HepG2 (cell line): ENCODE measurements around the gene SLC25A11. TPM values are rescaled to one million over a fixed set of nuclear protein-coding genes. Genes with fewer than 3 reads are reported as not detected.

ENCODE experiments used
- ATAC-seq: fragments of 200-7000 bp; cut with Tn5 transposase; 3 replicates; pipeline ENCODE4 v1.9.1; 2020; ENCODE audit warnings: mild to moderate bottlenecking, moderate library complexity
- BruUV-seq: library from RNA; stranded (reverse); fragments of 400-500 nt; replicated peaks from 2 replicates; lab custom pipeline; 2021; lab: Mats Ljungman, UMichigan
- CTCF ChIA-PET: fragments of 300-600 bp; formaldehyde crosslinking; extraction: SDS; loops from one replicate; lab custom pipeline; 2021; ENCODE audit warnings: low total read pairs, inconsistent platforms, low intra/inter-chr PET ratio; lab: Yijun Ruan, JAX
- POLR2A ChIA-PET: fragments of 350-600 bp; sonication (Branson Sonifier 250); formaldehyde crosslinking; loops from one replicate; lab custom pipeline; 2020; ENCODE audit warnings: antibody characterized with exemption, inconsistent platforms; lab: Yijun Ruan, JAX
- DNase-seq: peaks from one replicate; pipeline ENCODE4 v3.0.0-alpha.2; 2015; ENCODE audit warnings: low spot score
- FAIRE-seq: peaks from 3 replicates; lab custom pipeline; 2011; peaks lifted over from hg19 to GRCh38; lab: Jason Lieb, UNC
- H2AFZ ChIP-seq: one replicate; pipeline ENCODE4 v1.6.1; 2011; ENCODE audit warnings: low read length, inconsistent platforms
- H3K27ac ChIP-seq: fragments of 300-600 bp; 3 replicates; pipeline ENCODE4 v1.8.0; 2011; ENCODE audit warnings: mixed run types, mild to moderate bottlenecking, mixed read lengths, low read length, inconsistent platforms; ENCODE audit not compliant: insufficient read depth; ENCODE audit errors: extremely low read length
- H3K27me3 ChIP-seq, 2 experiments: fragments of 200-600 bp in 1 of 2; 2 replicates in 1 of 2; 3 replicates in 1 of 2; pipeline versions ENCODE4 v1.6.0 to v1.8.0; 2011; ENCODE audit warnings: low read length in 2 of 2, mild to moderate bottlenecking in 2 of 2, moderate library complexity in 2 of 2, inconsistent platforms in 1 of 2; ENCODE audit not compliant: insufficient read depth in 2 of 2, control insufficient read depth in 1 of 2
- H3K36me3 ChIP-seq, 2 experiments: fragments of 200-600 bp in 1 of 2; replicated peaks in 1 of 2; 2 replicates in 1 of 2; 3 replicates in 1 of 2; pipeline versions ENCODE4 v1.5.1 to v1.8.0; 2011; ENCODE audit warnings: low read length in 2 of 2, inconsistent platforms in 1 of 2; ENCODE audit not compliant: insufficient read depth in 2 of 2, control insufficient read depth in 1 of 2
- H3K4me1 ChIP-seq: 2 replicates; pipeline ENCODE4 v1.5.1; 2012; ENCODE audit warnings: low read length, inconsistent platforms; ENCODE audit not compliant: insufficient read depth
- H3K4me2 ChIP-seq: 2 replicates; pipeline ENCODE4 v1.6.0; 2011; ENCODE audit warnings: low read depth, low read length, inconsistent platforms
- H3K4me3 ChIP-seq, 3 experiments: fragments of 200-600 bp in 1 of 3; sonication (generic), shearing (Covaris generic) in 1 of 3; replicated peaks in 1 of 3; 2 replicates each; pipeline ENCODE4 v1.5.1; 2011 to 2016; ENCODE audit warnings: low read length in 3 of 3, inconsistent platforms in 2 of 3, low read depth in 2 of 3, mild to moderate bottlenecking in 2 of 3, control low read depth in 1 of 3, mixed read lengths in 1 of 3; ENCODE audit not compliant: insufficient read depth in 1 of 3
- H3K79me2 ChIP-seq: one replicate; pipeline ENCODE4 v1.6.1; 2011; ENCODE audit warnings: low read length, inconsistent platforms; ENCODE audit not compliant: insufficient read depth
- H3K9ac ChIP-seq: 2 replicates; pipeline ENCODE4 v1.6.0; 2011; ENCODE audit warnings: mild to moderate bottlenecking, low read depth, low read length, inconsistent platforms; ENCODE audit not compliant: insufficient read depth
- H3K9me3 ChIP-seq: 2 replicates; pipeline ENCODE4 v1.5.1; 2012; ENCODE audit warnings: mild to moderate bottlenecking, low read length
- H4K20me1 ChIP-seq: 2 replicates; pipeline ENCODE4 v1.6.0; 2011; ENCODE audit warnings: inconsistent platforms, mild to moderate bottlenecking, low read length, moderate library complexity; ENCODE audit not compliant: insufficient read depth
- BCLAF1 ChIP-seq: fragments of 450-650 bp; IDR thresholded peaks from 2 replicates; pipeline ENCODE4 v1.6.1; 2017; ENCODE audit warnings: mild to moderate bottlenecking
- GTF2F1 ChIP-seq: fragments of 150-350 bp; IDR thresholded peaks from 2 replicates; pipeline ENCODE4 v1.6.1; 2014; ENCODE audit warnings: low read length
- HNRNPL ChIP-seq: fragments of 200-400 bp; formaldehyde crosslinking; IDR thresholded peaks from 2 replicates; pipeline ENCODE4 v1.6.1; 2017; ENCODE audit warnings: mild to moderate bottlenecking, low read depth, low read length
- TCF7L2 ChIP-seq: IDR thresholded peaks from 2 replicates; pipeline ENCODE4 v1.6.1; 2011; ENCODE audit warnings: mild to moderate bottlenecking, low read depth, low read length, moderate library complexity
- TEAD3 ChIP-seq: optimal IDR thresholded peaks from 2 replicates; pipeline ENCODE3; 2016; ENCODE audit warnings: borderline replicate concordance
- ZBTB7A ChIP-seq: sonication (generic); formaldehyde crosslinking; IDR thresholded peaks from 2 replicates; pipeline ENCODE4 v1.8.0; 2022; ENCODE audit warnings: mild to moderate bottlenecking, missing genetic modification reagents
- ZFP82 ChIP-seq: sonication (generic); formaldehyde crosslinking; IDR thresholded peaks from 2 replicates; pipeline ENCODE4 v1.5.1; 2020; ENCODE audit warnings: mild to moderate bottlenecking, missing genetic modification reagents, borderline replicate concordance
- ZKSCAN5 ChIP-seq: sonication (generic); formaldehyde crosslinking; IDR thresholded peaks from 2 replicates; pipeline ENCODE4 v1.5.1; 2020; ENCODE audit warnings: mild to moderate bottlenecking, missing genetic modification reagents
- ZNF33A ChIP-seq: sonication (generic); formaldehyde crosslinking; IDR thresholded peaks from 2 replicates; pipeline ENCODE4 v1.5.1; 2020; ENCODE audit warnings: missing genetic modification reagents, mild to moderate bottlenecking, moderate library complexity, borderline replicate concordance
- ZNF556 ChIP-seq: sonication (generic); formaldehyde crosslinking; IDR thresholded peaks from 2 replicates; pipeline ENCODE4 v1.4.0; 2020; ENCODE audit warnings: mild to moderate bottlenecking, missing genetic modification reagents, borderline replicate concordance
- ZNF597 ChIP-seq: sonication (generic); formaldehyde crosslinking; IDR thresholded peaks from 2 replicates; pipeline ENCODE4 v1.5.0; 2020; ENCODE audit warnings: missing genetic modification reagents
- ZNF883 ChIP-seq: sonication (generic); formaldehyde crosslinking; IDR thresholded peaks from 2 replicates; pipeline ENCODE4 v1.5.1; 2020; ENCODE audit warnings: mild to moderate bottlenecking, missing genetic modification reagents; ENCODE audit errors: not compliant biosample characterization
- WGBS: methylation state at CpG from one replicate; pipeline ENCODE4 v1.1.6; 2017; ENCODE audit warnings: low lambda C conversion rate; 5-methylcytosine and 5-hydroxymethylcytosine counted together
- in situ Hi-C: cut with HindIII; loops from 2 replicates; pipeline ENCODE4 v1.10.0; 2017; ENCODE audit warnings: low pct_unique_long_range_greater_than_20kb; ENCODE audit not compliant: extremely low pct_ligation_motif_present
- intact Hi-C: fragments of 100-400 bp; cut with micrococcal nuclease; formaldehyde crosslinking; loops from one replicate; pipeline ENCODE4 v1.10.0; 2022; ENCODE audit not compliant: unreplicated experiment
- polyA plus RNA-seq, 8 experiments: library from polyadenylated mRNA; depleted of rRNA in 3 of 8; stranded (reverse) in 7 of 8; unstranded in 1 of 8; fragments of >200 nt; fragmentation: Illumina TruSeq in 4 of 8; extraction: Trizol in 4 of 8; gene quantifications; 2 replicates each; pipeline versions ENCODE4 v1.2.1 to v1.2.3, GENCODE V29; 2011 to 2016; ENCODE audit warnings: low read depth in 4 of 8, missing spikeins in 1 of 8, mixed read lengths in 1 of 8; ENCODE audit not compliant: insufficient read depth in 1 of 8
- total RNA-seq, 5 experiments: library from RNA; depleted of rRNA; stranded (reverse); fragments of >200 nt; fragmentation: Illumina TruSeq; extraction: Trizol; gene quantifications; 2 replicates each; pipeline ENCODE4 v1.2.3, GENCODE V29; 2016; ENCODE audit warnings: low read depth in 1 of 5
- TF ChIP-seq, protein P1 (sequence below): IDR thresholded peaks from 2 replicates; pipeline ENCODE4 v1.6.1; 2012; ENCODE audit warnings: low read length, improper control_type of control experiment
- TF ChIP-seq, protein P2 (sequence below): sonication (generic); formaldehyde crosslinking; IDR thresholded peaks from 2 replicates; pipeline ENCODE4 v1.8.0; 2022; ENCODE audit warnings: mild to moderate bottlenecking, missing genetic modification reagents, moderate library complexity

SLC25A11 gene
- total and polyA plus RNA-seq, 2 of the 13 experiments (the other 11 are each of a cell fraction or from before 2014, with no cell fraction given), result 35.4 to 47.2 TPM

GRCh38 chr17:4931963-4932362 is 7.9 kb downstream of the SLC25A11 start, which contains the start of gene GP1BA:
Gene GP1BA (plus strand): TSS chr17:4932277. CDS start chr17:4932605, 328 bp downstream.
- 96% methylated on average over 14 of the region's 14 CpGs for WGBS
- H3K4me1 ChIP-seq, result peaks cover 10% of the 10 kb centered on the region
- H3K27me3 ChIP-seq, result no peaks in the 10 kb centered on the region
- CTCF ChIA-PET, result no interaction called here
- H2AFZ ChIP-seq, result no peak within 1 kb of the TSS
- no peak for DNase-seq
- no peaks in the 10 kb centered on the region for H3K9me3 ChIP-seq
- H3K79me2 ChIP-seq, result no peaks in the 10 kb centered on the region
- no peak within 1 kb of the TSS for H3K4me2 ChIP-seq
- no peak for FAIRE-seq
- TF ChIP-seq ZNF597 (CRISPR knock-in tag), result no peak
- TF ChIP-seq ZNF556 (CRISPR knock-in tag), result no peak
- TF ChIP-seq ZNF883 (CRISPR knock-in tag), result no peak
- no peak for TF ChIP-seq TEAD3 (CRISPR knock-in tag)
- no peak for TF ChIP-seq ZFP82 (CRISPR knock-in tag)
- TF ChIP-seq GTF2F1, result no peak
- no peak for TF ChIP-seq TCF7L2
- no peak for TF ChIP-seq HNRNPL
- TF ChIP-seq, protein P1, sequence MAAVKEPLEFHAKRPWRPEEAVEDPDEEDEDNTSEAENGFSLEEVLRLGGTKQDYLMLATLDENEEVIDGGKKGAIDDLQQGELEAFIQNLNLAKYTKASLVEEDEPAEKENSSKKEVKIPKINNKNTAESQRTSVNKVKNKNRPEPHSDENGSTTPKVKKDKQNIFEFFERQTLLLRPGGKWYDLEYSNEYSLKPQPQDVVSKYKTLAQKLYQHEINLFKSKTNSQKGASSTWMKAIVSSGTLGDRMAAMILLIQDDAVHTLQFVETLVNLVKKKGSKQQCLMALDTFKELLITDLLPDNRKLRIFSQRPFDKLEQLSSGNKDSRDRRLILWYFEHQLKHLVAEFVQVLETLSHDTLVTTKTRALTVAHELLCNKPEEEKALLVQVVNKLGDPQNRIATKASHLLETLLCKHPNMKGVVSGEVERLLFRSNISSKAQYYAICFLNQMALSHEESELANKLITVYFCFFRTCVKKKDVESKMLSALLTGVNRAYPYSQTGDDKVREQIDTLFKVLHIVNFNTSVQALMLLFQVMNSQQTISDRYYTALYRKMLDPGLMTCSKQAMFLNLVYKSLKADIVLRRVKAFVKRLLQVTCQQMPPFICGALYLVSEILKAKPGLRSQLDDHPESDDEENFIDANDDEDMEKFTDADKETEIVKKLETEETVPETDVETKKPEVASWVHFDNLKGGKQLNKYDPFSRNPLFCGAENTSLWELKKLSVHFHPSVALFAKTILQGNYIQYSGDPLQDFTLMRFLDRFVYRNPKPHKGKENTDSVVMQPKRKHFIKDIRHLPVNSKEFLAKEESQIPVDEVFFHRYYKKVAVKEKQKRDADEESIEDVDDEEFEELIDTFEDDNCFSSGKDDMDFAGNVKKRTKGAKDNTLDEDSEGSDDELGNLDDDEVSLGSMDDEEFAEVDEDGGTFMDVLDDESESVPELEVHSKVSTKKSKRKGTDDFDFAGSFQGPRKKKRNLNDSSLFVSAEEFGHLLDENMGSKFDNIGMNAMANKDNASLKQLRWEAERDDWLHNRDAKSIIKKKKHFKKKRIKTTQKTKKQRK, result no peak
- no peak for TF ChIP-seq ZBTB7A (CRISPR knock-in tag)
- TF ChIP-seq BCLAF1, result no peak
- TF ChIP-seq ZKSCAN5 (CRISPR knock-in tag), result no peak
- TF ChIP-seq, protein P2, sequence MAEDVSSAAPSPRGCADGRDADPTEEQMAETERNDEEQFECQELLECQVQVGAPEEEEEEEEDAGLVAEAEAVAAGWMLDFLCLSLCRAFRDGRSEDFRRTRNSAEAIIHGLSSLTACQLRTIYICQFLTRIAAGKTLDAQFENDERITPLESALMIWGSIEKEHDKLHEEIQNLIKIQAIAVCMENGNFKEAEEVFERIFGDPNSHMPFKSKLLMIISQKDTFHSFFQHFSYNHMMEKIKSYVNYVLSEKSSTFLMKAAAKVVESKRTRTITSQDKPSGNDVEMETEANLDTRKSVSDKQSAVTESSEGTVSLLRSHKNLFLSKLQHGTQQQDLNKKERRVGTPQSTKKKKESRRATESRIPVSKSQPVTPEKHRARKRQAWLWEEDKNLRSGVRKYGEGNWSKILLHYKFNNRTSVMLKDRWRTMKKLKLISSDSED (CRISPR knock-in tag), result no peak
- TF ChIP-seq ZNF33A (CRISPR knock-in tag), result no peak
- TF ChIP-seq, all 625 proteins: peak for 0
- Histone ChIP-seq H3K9ac (no peak within 1 kb of the TSS), H4K20me1 (no peaks in the 10 kb centered on the region), H3K4me3 (no peak within 1 kb of the TSS), H3K36me3 (peaks cover 0 to 3% of the 10 kb centered on the region in 2 experiments; a peak in 1 of 5 replicates), H3K27ac (no peak within 1 kb of the TSS)
- POLR2A ChIA-PET, result no interaction called here
- BruUV-seq, result no TSS peak
- in situ Hi-C loops, result no loop called here
- ATAC-seq, result no peak
- intact Hi-C loops, result no loop called here
